ENCODE results near the gene SCGB2A2. TPM values are rescaled to one million over a fixed set of nuclear protein-coding genes. Genes with fewer than 3 reads are reported as not detected.

SCGB2A2 gene
- total and polyA plus RNA-seq, 5 donors from 2014 or later, result not detected

DNA sequence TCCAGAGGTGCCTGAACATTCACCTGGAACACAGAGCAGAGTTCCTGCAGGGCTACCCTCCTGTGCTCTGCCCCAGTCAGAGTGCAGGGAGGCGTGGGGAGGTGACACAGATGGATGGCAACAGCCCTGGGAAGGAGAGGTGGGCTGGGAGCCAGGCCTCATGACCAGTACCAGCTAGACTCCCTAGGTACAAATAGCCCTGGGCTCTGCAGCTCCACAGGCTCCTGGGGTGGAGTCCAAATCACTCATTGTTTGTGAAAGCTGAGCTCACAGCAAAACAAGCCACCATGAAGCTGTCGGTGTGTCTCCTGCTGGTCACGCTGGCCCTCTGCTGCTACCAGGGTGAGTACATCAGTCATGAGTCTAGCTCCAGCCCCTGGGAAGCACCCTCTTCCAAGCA, 27.9 kb upstream of the SCGB2A2 start, which contains the start of gene SCGB1D2:
SCGB1D2 (plus strand) TSS at position 219 of the 400 bp plus-strand sequence; CDS start at position 288, 69 bp downstream.
- no peaks in the 10 kb centered on the region for H3K36me3 Mint-ChIP-seq
- peaks cover 4% of the 10 kb centered on the region for H3K27me3 ChIP-seq (ENCODE audit: control insufficient read depth, insufficient read depth, low read length)
- no peaks in the 10 kb centered on the region for H3K36me3 ChIP-seq (ENCODE audit: control insufficient read depth, insufficient read depth, low read length)
- H3K9me3 Mint-ChIP-seq, result peaks cover 0 to 3% (median 0%) of the 10 kb centered on the region in 7 donors
- H3K4me1 ChIP-seq (ENCODE audit: control insufficient read depth, insufficient read depth, low read length, poor library complexity, severe bottlenecking), result no peaks in the 10 kb centered on the region
- ATAC-seq (ENCODE audit: low read depth in 2 of 2), result no peak
- no peak within 1 kb of the TSS for H3K27ac Mint-ChIP-seq
- no peak within 1 kb of the TSS for H3K4me3 ChIP-seq (ENCODE audit: low read depth, low read length)
- no peaks in the 10 kb centered on the region for H3K4me1 Mint-ChIP-seq
- no peaks in the 10 kb centered on the region for H3K9me3 ChIP-seq (ENCODE audit: control insufficient read depth in 2 of 2, low read length in 2 of 2)
- peaks cover 19% of the 10 kb centered on the region for H3K27me3 Mint-ChIP-seq
- no peak within 1 kb of the TSS for H3K27ac ChIP-seq (ENCODE audit: insufficient read depth, low read length, poor library complexity, severe bottlenecking)
- no peak for DNase-seq
- no peak within 1 kb of the TSS for H3K4me3 Mint-ChIP-seq

DNA sequence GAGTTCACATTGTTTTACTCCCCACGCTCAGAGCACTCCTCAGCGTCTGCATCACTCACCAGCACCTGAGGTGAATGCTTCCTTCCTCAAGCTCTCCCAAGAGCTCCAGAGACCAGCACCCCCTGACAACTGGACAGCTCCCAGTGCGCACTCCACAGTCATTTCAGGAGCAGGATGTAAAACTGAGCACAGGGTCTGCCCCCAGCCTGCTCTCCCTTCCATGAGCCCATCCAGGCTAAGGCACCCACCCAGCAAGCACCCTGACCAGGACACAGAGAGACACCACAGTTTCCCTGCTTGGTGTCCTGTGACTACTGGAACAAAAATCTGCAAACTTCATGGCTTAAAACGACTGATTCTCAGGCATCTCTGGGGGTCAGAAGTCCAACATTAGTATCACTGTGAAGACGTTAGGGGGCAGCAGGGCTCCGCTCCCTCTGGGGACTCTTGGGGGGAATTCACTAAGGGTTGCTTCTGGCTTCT, 24.6 kb upstream of the SCGB2A2 start:
- Histone ChIP-seq H3K4me1 (ENCODE audit: control insufficient read depth, insufficient read depth, low read length, poor library complexity, severe bottlenecking) (no peaks in the 10 kb centered on the region), H3K36me3 (ENCODE audit: control insufficient read depth, insufficient read depth, low read length) (no peaks in the 10 kb centered on the region), H3K9me3 (ENCODE audit: control insufficient read depth in 2 of 2, low read length in 2 of 2) (peaks cover 4 to 8% of the 10 kb centered on the region in 2 experiments), H3K4me3 (ENCODE audit: low read depth, low read length) (no peak overlapping the region), H3K27ac (ENCODE audit: insufficient read depth, low read length, poor library complexity, severe bottlenecking) (no peak overlapping the region), H3K27me3 (ENCODE audit: control insufficient read depth, insufficient read depth, low read length) (no peaks in the 10 kb centered on the region)
- Mint-ChIP-seq H3K27me3 (peaks cover 19% of the 10 kb centered on the region), H3K9me3 (peaks cover 0 to 11% (median 8%) of the 10 kb centered on the region in 7 donors), H3K4me3 (no peak overlapping the region), H3K36me3 (no peaks in the 10 kb centered on the region), H3K4me1 (no peaks in the 10 kb centered on the region), H3K27ac (no peak overlapping the region)
- ATAC-seq (ENCODE audit: low read depth in 2 of 2) (no peak), DNase-seq (peak in 1 of 3 donors; percentile 11)

DNA sequence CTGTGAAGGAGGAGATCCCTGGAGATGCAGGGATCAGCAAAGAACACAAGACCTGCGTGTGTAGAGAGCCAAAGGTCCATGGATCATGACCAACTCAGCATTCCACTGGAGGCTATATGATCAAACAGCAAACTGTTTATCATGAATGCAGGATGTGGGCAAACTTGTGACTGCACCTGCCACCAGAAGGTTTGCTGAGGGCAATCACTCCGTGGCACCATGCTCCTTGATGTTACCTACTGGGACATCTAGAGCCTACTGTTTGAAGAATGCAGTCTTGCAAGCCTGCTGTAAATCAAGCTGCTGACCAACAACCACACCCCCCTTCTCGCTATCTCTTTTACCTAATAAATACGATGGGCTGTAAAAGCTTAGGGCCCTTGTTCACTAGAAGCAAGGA, 18.3 kb upstream of the SCGB2A2 start:
- DNase-seq (no peak), ATAC-seq (ENCODE audit: low read depth in 2 of 2) (no peak)
- no peak overlapping the region for H3K27ac ChIP-seq (ENCODE audit: insufficient read depth, low read length, poor library complexity, severe bottlenecking)
- H3K9me3 ChIP-seq (ENCODE audit: control insufficient read depth in 2 of 2, low read length in 2 of 2), result peaks cover 35 to 46% of the 10 kb centered on the region in 2 experiments
- Mint-ChIP-seq H3K27me3 (peaks cover 12% of the 10 kb centered on the region), H3K4me3 (no peak overlapping the region), H3K9me3 (peaks cover 3 to 47% (median 27%) of the 10 kb centered on the region in 7 donors), H3K36me3 (peaks cover 10% of the 10 kb centered on the region), H3K27ac (no peak overlapping the region), H3K4me1 (no peaks in the 10 kb centered on the region)
- H3K4me3 ChIP-seq (ENCODE audit: low read depth, low read length), result no peak overlapping the region
- no peaks in the 10 kb centered on the region for H3K36me3 ChIP-seq (ENCODE audit: control insufficient read depth, insufficient read depth, low read length)
- H3K4me1 ChIP-seq (ENCODE audit: control insufficient read depth, insufficient read depth, low read length, poor library complexity, severe bottlenecking), result no peaks in the 10 kb centered on the region
- H3K27me3 ChIP-seq (ENCODE audit: control insufficient read depth, insufficient read depth, low read length), result no peaks in the 10 kb centered on the region

DNA sequence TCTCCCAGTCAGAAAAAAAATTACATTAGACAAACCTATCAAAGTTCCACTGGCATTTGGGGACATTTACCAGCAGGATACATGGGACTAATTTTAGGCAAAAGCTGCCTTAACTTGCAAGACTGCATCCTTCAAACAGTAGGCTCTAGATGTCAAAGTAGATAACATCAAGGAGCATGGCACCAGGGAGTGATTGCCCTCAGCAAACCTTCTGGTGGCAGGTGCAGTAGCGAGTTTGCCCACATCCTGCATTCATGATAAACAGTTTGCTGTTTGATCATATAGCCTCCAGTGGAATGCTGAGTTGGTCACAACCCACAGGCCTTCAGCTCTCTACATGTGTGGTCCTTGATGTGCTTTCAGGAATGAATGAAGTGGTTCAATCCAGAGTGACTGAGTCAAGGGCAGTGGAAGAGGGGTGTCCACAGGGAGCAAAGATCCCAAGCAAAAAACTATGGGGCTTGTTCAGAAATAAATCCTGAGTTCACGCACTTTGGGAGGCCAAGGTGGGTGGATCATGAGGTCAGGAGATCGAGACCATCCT, 15.9 kb upstream of the SCGB2A2 start:
- no peak overlapping the region for H3K27ac Mint-ChIP-seq
- peaks cover 35 to 46% of the 10 kb centered on the region in 2 experiments for H3K9me3 ChIP-seq (ENCODE audit: control insufficient read depth in 2 of 2, low read length in 2 of 2)
- H3K27me3 Mint-ChIP-seq, result peaks cover 16% of the 10 kb centered on the region
- no peaks in the 10 kb centered on the region for H3K4me1 ChIP-seq (ENCODE audit: control insufficient read depth, insufficient read depth, low read length, poor library complexity, severe bottlenecking)
- no peak overlapping the region for H3K27ac ChIP-seq (ENCODE audit: insufficient read depth, low read length, poor library complexity, severe bottlenecking)
- peaks cover 10% of the 10 kb centered on the region for H3K36me3 Mint-ChIP-seq
- ATAC-seq (ENCODE audit: low read depth in 2 of 2), result no peak
- H3K9me3 Mint-ChIP-seq, result peaks cover 3 to 47% (median 25%) of the 10 kb centered on the region in 7 donors
- no peaks in the 10 kb centered on the region for H3K36me3 ChIP-seq (ENCODE audit: control insufficient read depth, insufficient read depth, low read length)
- no peak for DNase-seq
- no peaks in the 10 kb centered on the region for H3K4me1 Mint-ChIP-seq
- H3K4me3 ChIP-seq (ENCODE audit: low read depth, low read length), result no peak overlapping the region
- H3K4me3 Mint-ChIP-seq, result no peak overlapping the region
- peaks cover 3% of the 10 kb centered on the region for H3K27me3 ChIP-seq (ENCODE audit: control insufficient read depth, insufficient read depth, low read length)

DNA sequence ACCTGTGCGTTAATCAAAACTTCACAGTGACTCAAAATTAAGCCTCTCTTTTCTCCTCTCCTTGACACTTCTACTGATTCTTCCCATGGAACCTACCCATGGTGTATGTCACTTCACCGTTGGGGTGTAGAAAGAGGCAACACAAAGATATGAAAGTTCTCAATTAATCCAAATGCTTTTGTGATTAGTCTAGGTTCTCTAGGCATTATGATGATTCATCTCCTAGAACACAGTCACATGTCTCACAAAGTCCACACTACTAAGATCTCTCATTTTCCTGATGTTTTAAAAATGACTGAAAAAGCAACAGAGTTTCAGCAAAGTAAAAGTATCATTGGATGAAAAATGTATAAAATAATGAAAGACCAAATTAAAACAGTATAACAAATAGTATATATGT, 13.7 kb upstream of the SCGB2A2 start:
- H3K4me3 Mint-ChIP-seq, result no peak overlapping the region
- no peaks in the 10 kb centered on the region for H3K4me1 Mint-ChIP-seq
- Histone ChIP-seq H3K9me3 (ENCODE audit: control insufficient read depth in 2 of 2, low read length in 2 of 2) (peaks cover 22 to 29% of the 10 kb centered on the region in 2 experiments), H3K27ac (ENCODE audit: insufficient read depth, low read length, poor library complexity, severe bottlenecking) (no peak overlapping the region), H3K4me1 (ENCODE audit: control insufficient read depth, insufficient read depth, low read length, poor library complexity, severe bottlenecking) (no peaks in the 10 kb centered on the region), H3K27me3 (ENCODE audit: control insufficient read depth, insufficient read depth, low read length) (peaks cover 3% of the 10 kb centered on the region), H3K4me3 (ENCODE audit: low read depth, low read length) (no peak overlapping the region), H3K36me3 (ENCODE audit: control insufficient read depth, insufficient read depth, low read length) (no peaks in the 10 kb centered on the region)
- no peak overlapping the region for H3K27ac Mint-ChIP-seq
- H3K27me3 Mint-ChIP-seq, result peaks cover 18% of the 10 kb centered on the region
- ATAC-seq (ENCODE audit: low read depth in 2 of 2) (no peak), DNase-seq (no peak)
- peaks cover 0 to 28% (median 13%) of the 10 kb centered on the region in 7 donors for H3K9me3 Mint-ChIP-seq
- H3K36me3 Mint-ChIP-seq, result peaks cover 9% of the 10 kb centered on the region

DNA sequence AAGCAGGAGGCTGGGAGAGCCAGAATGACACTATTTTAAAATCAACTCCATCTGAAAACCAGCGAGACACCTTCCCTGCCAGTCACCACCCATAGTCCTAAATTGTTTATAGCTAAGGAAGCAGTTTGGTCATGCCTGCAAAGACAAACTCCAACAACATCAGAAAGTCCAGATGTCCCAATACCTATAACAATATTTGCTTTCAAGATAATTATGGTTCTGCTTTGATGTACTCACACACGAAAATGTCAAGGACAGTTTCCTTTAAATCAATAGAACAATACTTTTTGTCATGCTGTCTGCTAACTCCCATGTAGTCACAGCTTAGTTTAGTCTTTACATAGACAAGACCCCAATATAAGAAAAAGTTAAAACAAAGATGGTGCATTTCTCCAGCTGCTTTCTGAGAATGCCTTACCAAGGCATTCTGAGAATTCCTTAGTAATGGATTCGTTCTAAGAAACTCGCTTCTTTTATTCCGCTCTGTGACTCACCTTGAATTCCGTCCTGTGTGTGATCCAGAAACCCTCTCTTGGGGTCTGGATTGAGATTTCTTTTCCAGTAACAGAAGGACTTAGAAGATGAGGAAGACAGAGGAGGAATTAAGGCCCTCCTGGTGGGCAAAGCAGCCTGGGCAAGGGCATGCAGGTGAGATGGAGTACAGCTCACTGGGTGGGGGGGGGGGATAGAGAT, 9.6 kb upstream of the SCGB2A2 start:
- peaks cover 3% of the 10 kb centered on the region for H3K27me3 ChIP-seq (ENCODE audit: control insufficient read depth, insufficient read depth, low read length)
- no peak overlapping the region for H3K27ac ChIP-seq (ENCODE audit: insufficient read depth, low read length, poor library complexity, severe bottlenecking)
- H3K4me3 ChIP-seq (ENCODE audit: low read depth, low read length), result no peak overlapping the region
- no peak overlapping the region for H3K4me3 Mint-ChIP-seq
- ATAC-seq (ENCODE audit: low read depth in 2 of 2), result no peak
- H3K9me3 ChIP-seq (ENCODE audit: control insufficient read depth in 2 of 2, low read length in 2 of 2), result no peaks in the 10 kb centered on the region
- no peak overlapping the region for H3K27ac Mint-ChIP-seq
- H3K27me3 Mint-ChIP-seq, result peaks cover 31% of the 10 kb centered on the region
- H3K9me3 Mint-ChIP-seq, result peaks cover 0 to 5% (median 0%) of the 10 kb centered on the region in 7 donors
- H3K36me3 ChIP-seq (ENCODE audit: control insufficient read depth, insufficient read depth, low read length), result no peaks in the 10 kb centered on the region
- no peaks in the 10 kb centered on the region for H3K4me1 ChIP-seq (ENCODE audit: control insufficient read depth, insufficient read depth, low read length, poor library complexity, severe bottlenecking)
- DNase-seq, result no peak
- no peaks in the 10 kb centered on the region for H3K36me3 Mint-ChIP-seq
- no peaks in the 10 kb centered on the region for H3K4me1 Mint-ChIP-seq

DNA sequence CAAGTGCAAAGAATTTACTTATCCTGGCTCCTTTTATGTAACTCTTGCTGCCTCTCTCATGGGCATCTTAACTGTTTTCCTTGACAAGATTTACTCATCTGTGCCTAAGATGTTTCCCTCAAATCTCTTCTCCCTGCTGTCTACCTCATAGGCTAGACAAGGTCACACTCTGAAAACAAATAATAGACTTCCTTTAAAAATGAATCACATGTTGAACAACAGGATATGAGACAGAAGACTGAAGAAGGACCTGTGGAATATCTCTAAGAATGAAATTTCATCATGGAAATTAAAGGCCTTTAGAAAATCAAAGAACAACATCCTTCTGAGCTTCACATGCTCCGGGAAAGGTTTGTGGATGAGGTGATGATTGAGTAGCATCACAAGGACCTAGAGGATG, 6.0 kb upstream of the SCGB2A2 start:
- Mint-ChIP-seq H3K27ac (no peak overlapping the region), H3K4me1 (no peaks in the 10 kb centered on the region), H3K9me3 (peaks cover 0 to 7% (median 0%) of the 10 kb centered on the region in 7 donors), H3K36me3 (no peaks in the 10 kb centered on the region), H3K4me3 (no peak overlapping the region), H3K27me3 (peaks cover 25% of the 10 kb centered on the region)
- H3K27ac ChIP-seq (ENCODE audit: insufficient read depth, low read length, poor library complexity, severe bottlenecking), result no peak overlapping the region
- no peaks in the 10 kb centered on the region for H3K27me3 ChIP-seq (ENCODE audit: control insufficient read depth, insufficient read depth, low read length)
- no peaks in the 10 kb centered on the region for H3K36me3 ChIP-seq (ENCODE audit: control insufficient read depth, insufficient read depth, low read length)
- H3K4me1 ChIP-seq (ENCODE audit: control insufficient read depth, insufficient read depth, low read length, poor library complexity, severe bottlenecking), result no peaks in the 10 kb centered on the region
- no peak overlapping the region for H3K4me3 ChIP-seq (ENCODE audit: low read depth, low read length)
- ATAC-seq (ENCODE audit: low read depth in 2 of 2), result no peak
- H3K9me3 ChIP-seq (ENCODE audit: control insufficient read depth in 2 of 2, low read length in 2 of 2), result no peaks in the 10 kb centered on the region
- DNase-seq, result no peak
